Measurements from ENCODE around the gene SHC1.

Gene SHC1

GRCh38 chr1:154972213-154972516, 1.6 kb upstream of the SHC1 start:
- no peak for DNase-seq

GRCh38 chr1:154971341-154971998, 923 bp upstream of the SHC1 start:
- no peak for DNase-seq

GRCh38 chr1:154969860-154970452, 591 bp downstream of the SHC1 start:
- DNase-seq: no peak

GRCh38 chr1:154969246-154969645, 1.3 kb downstream of the SHC1 start:
- DNase-seq: no peak

- DNase-seq: no peak
Measured at GRCh38 chr1:154968731-154969130, 1.8 kb downstream of the SHC1 start.

GRCh38 chr1:154967331-154967950, 3.1 kb downstream of the SHC1 start:
- no peak for DNase-seq

- no peak for DNase-seq
Measured at GRCh38 chr1:154966111-154966510, 4.4 kb downstream of the SHC1 start.

GRCh38 chr1:154964359-154964758, 6.2 kb downstream of the SHC1 start:
- no peak for DNase-seq

GRCh38 chr1:154963643-154964042, 6.9 kb downstream of the SHC1 start:
- DNase-seq: no peak

- no peak for DNase-seq
Measured at GRCh38 chr1:154962795-154963330, 7.7 kb downstream of the SHC1 start.

GRCh38 chr1:154962156-154962749, 8.3 kb downstream of the SHC1 start:
- DNase-seq: no peak

- DNase-seq: peak; percentile 69 to 78
Measured at GRCh38 chr1:154961207-154962155, 9.1 kb downstream of the SHC1 start, which contains the start of gene PYGO2. TSS of gene PYGO2 (minus strand) at chr1:154961782. CDS start at chr1:154961576, 206 bp downstream.

- DNase-seq: no peak
Measured at GRCh38 chr1:154960446-154961136, 10.0 kb downstream of the SHC1 start.

GRCh38 chr1:154959426-154959780, 11.1 kb downstream of the SHC1 start:
- DNase-seq: no peak

GRCh38 chr1:154958681-154959425, 11.7 kb downstream of the SHC1 start:
- DNase-seq: no peak

GRCh38 chr1:154958036-154958435, 12.5 kb downstream of the SHC1 start:
- no peak for DNase-seq

- no peak for DNase-seq
Measured at GRCh38 chr1:154957091-154957657, 13.4 kb downstream of the SHC1 start.

GRCh38 chr1:154956544-154956941, 14.0 kb downstream of the SHC1 start:
- DNase-seq: no peak

- DNase-seq: peak; percentile 88 to 90
Measured at GRCh38 chr1:154955718-154956543, 14.6 kb downstream of the SHC1 start, which contains the start of gene PBXIP1. TSS of gene PBXIP1 (minus strand) at chr1:154956099. CDS start at chr1:154953721, 2,378 bp downstream.
